HL-60/S4 (cell line): ENCODE measurements around the gene IGFL2.
"Not testable (repeated sequence)": the region's sequence is repeated elsewhere in the genome, so short reads cannot be mapped to it uniquely, and the experiment has no call there.

Experiments used
- in situ Hi-C: fragments of 300-500 bp; cut with MboI; formaldehyde crosslinking; loops from 2 replicates; pipeline ENCODE4 v1.14.3; 2022; ENCODE audit warnings: low sequenced_read_pairs

Gene IGFL2

GRCh38 chr19:46147791-46148288, at the start of gene IGFL2:
IGFL2 (plus strand) TSS chr19:46148238; CDS start chr19:46148279, 41 bp downstream.
- in situ Hi-C loops, result no loop called here

GRCh38 chr19:46100344-46100743, 47.7 kb upstream of the IGFL2 start:
- in situ Hi-C loops, result no loop called here

- in situ Hi-C loops, result no loop called here
These were observed 46.7 kb upstream of the IGFL2 start for GRCh38 chr19:46101293-46101692.

- in situ Hi-C loops, result not testable (repeated sequence)
These were observed 45.7 kb upstream of the IGFL2 start for GRCh38 chr19:46102333-46102732.

DNA sequence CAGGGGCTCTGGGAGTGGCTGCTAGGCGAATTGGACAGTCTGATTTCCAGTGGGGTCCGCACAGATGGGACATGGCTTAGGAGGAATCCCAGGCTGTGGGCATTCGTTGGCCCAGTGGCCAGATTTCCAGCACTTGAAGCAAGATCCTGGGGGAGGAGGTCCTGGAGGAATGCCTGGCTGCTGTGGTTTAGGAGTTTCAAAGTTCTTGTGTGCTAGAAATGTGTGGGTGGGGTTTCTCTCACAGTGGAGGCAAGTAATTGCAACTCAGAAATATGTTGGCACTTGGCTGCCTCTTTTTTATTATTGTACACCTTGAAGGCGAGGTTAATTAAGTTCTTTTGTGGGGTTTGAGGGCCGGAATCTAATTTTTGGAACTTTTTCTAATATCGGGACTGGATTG, 40.7 kb upstream of the IGFL2 start:
- in situ Hi-C loops, result no loop called here

DNA sequence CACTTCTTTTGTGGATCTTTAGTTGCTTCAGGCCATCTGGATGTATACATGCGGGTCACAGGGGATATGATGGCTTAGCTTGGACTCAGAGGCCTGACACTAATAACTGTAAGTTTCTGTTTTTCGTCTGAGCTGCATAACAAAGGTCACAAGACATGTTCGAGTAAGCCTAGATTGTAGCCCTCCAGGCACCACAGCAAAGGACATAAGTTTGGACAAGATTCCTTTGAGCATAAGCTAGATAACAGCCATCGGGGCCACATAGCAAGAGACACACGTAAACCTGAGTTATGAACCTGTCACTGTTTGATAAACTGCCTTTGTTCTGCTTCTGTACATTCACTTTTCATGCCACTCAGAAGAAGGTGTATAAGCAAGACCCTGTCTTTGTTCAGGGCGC, 38.2 kb upstream of the IGFL2 start:
- in situ Hi-C loops, result no loop called here

- in situ Hi-C loops, result no loop called here
These were observed 36.7 kb upstream of the IGFL2 start for GRCh38 chr19:46111376-46111775.

- in situ Hi-C loops, result no loop called here
These were observed 35.5 kb upstream of the IGFL2 start for GRCh38 chr19:46112527-46112926.

GRCh38 chr19:46113726-46114125, 34.3 kb upstream of the IGFL2 start:
- in situ Hi-C loops, result no loop called here

- in situ Hi-C loops, result no loop called here
These were observed 32.5 kb upstream of the IGFL2 start for GRCh38 chr19:46115396-46116106.

DNA sequence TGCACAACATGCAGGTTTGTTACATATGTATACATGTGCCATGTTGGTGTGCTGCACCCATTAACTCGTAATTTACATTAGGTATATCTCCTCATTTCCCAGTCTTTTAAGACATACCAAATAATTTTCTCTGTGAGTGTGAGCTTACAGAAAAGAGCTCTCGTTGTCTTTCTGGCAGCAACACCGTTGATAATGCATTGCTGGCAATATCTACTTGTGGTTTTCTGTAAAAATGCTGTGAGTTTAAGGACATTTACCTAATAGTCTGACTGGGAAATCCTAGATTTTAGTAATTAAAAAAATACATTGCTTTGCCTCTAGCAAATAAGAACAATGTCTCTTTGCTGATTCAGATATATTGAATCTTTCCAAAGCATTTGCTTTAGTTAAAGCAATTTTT, 31.9 kb upstream of the IGFL2 start:
- in situ Hi-C loops, result no loop called here

- in situ Hi-C loops, result no loop called here
These were observed 29.9 kb upstream of the IGFL2 start for GRCh38 chr19:46118136-46118535.

DNA sequence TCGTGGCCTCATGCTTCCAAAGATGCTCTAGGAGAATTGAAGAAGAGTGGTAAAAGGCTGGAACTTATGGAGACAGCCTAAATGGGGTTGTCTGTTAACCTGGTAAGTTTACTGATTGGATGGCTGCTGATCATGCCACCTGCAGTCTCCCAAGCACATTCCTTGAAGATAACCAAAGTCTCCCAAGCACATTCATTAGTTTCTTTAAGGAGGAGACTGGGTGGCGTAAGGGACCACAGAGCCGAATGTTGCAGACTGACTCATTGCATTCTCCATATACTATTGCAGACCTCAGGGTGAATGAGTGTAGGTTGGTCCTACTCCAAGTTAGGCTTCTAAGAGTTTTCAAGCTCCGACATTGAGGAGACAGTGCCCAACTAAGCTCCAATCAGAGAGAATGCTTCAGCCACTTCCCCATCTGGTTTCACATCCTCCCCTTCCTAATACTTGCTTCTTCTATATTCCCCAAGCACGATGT, 23.4 kb upstream of the IGFL2 start, which contains the start of gene IGFL3:
Gene IGFL3 (minus strand): TSS at position 51 of the 478 bp plus-strand sequence. CDS start 39 bp downstream, at position 12.
- in situ Hi-C loops, result no loop called here

GRCh38 chr19:46125447-46125846, 22.6 kb upstream of the IGFL2 start:
- in situ Hi-C loops, result no loop called here

DNA sequence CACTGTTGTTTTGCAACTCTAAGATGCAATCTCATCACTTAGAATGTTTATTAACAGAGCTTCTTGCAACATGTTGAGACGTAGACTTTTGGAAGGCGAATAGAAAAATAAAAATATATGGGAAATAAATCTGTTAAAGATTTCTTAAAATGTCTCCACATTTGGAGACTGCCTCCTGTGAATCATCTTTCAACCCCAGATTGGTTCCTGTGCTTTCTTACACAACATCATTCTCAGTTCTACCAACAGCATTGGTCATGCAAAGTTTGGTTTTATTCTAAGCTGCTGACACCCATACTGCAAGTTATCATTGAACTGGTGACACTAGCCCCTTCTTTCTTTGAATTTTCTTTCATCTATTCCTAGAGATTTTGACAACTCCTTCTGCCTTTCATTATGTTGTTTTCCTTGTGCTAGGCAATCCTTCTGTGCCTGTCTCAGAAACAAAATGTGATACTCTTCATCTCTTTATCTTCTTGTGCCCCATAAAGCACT, 21.9 kb upstream of the IGFL2 start:
- in situ Hi-C loops, result no loop called here

GRCh38 chr19:46131485-46132143, 16.4 kb upstream of the IGFL2 start:
- in situ Hi-C loops, result no loop called here

DNA sequence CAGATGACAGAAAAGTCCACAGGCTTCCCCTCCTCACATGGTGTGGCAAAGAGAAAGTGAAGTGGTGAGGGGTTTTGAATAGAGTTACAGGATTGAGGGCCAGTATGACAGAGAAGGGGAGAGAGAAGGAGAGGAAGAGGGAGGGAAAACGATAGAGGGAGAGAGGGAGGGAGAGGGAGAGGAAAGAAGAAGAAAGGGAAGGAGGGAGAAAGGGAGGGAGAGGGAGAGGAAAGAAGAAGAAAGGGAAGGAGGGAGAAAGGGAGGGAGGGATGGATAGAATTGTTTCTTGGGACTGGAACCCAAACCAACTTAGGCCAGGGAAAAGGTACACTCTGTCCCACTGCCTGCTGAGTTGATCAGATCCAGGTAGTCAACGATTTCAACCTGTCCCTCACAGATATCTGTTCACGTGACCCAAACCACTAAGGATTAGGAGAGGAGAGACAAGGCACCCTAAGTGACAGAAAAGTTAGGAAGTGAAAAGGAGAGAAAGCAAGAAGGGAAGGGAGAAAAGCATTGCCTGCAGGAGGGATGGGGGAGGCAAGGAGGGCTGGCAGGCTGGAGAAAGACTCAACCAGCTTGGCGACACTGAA, 15.4 kb upstream of the IGFL2 start:
- in situ Hi-C loops, result no loop called here

DNA sequence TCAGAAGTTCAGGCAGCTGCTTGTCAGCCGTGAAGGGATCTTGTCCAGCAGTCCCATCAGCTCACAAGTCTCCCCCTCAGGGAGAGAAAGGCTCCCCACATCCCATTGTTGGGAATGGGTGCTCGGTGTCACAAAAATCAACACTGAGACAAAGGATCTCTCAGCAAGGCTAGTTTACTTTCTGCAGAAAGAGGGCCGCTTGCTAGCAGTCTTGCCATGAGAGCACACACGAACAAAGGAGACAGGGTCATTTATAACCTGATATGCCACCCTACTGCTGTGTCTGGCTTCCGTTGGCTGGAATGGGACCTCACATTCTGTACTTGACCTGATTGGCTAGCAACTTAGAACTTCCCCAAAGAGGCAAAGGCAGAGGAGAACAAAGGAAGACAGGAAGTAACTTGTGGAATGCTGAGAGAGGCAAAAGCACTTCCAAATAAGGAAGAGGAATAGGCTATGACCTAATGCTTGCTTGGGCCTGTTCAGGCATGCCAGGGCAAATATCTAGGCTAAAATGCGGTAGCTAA, 14.9 kb upstream of the IGFL2 start:
- in situ Hi-C loops, result no loop called here

DNA sequence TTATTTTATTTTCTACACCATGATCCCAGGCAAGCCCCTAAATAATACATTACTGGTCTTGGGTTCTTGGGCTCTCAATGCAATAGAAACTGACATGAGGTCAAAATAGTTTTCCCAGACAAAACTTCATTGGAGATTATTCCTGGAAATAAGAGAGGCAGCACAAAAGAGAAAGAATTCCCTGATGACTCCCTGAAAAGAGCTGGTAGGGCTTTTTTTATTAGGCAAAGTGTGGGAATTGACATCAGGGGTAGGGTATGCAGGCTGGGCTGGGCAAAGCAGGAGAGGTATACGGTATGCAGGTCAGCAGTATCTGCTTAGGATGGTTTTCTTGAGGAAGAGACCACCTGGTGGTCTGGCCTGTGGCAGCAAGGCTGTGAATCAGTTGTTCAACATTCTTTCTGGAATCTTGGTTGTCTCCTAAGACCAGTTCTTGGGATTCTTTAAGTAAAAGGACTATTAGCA, 14.2 kb upstream of the IGFL2 start:
- in situ Hi-C loops, result no loop called here

DNA sequence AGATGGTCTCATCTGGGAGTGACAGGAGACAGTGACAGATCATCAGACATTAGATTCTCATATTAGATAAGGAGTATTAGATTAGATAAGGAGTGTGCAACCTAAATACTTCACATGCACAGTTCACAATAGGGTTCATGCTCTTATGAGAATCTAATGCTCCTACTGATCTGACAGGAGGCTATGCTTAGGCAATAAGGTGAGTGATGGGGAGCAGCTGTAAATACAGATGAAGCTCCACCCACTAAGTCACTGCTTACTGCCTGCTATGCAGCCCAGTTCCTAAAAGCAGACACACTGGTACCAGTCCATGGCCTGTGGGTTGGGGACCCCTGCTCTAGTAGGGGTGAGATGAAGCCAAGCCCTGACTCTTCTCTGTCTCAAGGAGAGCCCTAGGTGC, 13.5 kb upstream of the IGFL2 start:
- in situ Hi-C loops, result no loop called here

- in situ Hi-C loops, result no loop called here
These were observed 10.0 kb upstream of the IGFL2 start for GRCh38 chr19:46137915-46138473.
